CD4-positive, alpha-beta T cell treated with Interleukin-1 beta for 1 hour (primary cell): ENCODE measurements around the gene VPS13C.

Experiments
- DNase-seq, 2 donors: peaks; one replicate each; pipeline ENCODE4 v3.0.0-alpha.2; 2020 to 2022

Gene VPS13C, protein sequence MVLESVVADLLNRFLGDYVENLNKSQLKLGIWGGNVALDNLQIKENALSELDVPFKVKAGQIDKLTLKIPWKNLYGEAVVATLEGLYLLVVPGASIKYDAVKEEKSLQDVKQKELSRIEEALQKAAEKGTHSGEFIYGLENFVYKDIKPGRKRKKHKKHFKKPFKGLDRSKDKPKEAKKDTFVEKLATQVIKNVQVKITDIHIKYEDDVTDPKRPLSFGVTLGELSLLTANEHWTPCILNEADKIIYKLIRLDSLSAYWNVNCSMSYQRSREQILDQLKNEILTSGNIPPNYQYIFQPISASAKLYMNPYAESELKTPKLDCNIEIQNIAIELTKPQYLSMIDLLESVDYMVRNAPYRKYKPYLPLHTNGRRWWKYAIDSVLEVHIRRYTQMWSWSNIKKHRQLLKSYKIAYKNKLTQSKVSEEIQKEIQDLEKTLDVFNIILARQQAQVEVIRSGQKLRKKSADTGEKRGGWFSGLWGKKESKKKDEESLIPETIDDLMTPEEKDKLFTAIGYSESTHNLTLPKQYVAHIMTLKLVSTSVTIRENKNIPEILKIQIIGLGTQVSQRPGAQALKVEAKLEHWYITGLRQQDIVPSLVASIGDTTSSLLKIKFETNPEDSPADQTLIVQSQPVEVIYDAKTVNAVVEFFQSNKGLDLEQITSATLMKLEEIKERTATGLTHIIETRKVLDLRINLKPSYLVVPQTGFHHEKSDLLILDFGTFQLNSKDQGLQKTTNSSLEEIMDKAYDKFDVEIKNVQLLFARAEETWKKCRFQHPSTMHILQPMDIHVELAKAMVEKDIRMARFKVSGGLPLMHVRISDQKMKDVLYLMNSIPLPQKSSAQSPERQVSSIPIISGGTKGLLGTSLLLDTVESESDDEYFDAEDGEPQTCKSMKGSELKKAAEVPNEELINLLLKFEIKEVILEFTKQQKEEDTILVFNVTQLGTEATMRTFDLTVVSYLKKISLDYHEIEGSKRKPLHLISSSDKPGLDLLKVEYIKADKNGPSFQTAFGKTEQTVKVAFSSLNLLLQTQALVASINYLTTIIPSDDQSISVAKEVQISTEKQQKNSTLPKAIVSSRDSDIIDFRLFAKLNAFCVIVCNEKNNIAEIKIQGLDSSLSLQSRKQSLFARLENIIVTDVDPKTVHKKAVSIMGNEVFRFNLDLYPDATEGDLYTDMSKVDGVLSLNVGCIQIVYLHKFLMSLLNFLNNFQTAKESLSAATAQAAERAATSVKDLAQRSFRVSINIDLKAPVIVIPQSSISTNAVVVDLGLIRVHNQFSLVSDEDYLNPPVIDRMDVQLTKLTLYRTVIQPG (N-terminal part only)

DNA sequence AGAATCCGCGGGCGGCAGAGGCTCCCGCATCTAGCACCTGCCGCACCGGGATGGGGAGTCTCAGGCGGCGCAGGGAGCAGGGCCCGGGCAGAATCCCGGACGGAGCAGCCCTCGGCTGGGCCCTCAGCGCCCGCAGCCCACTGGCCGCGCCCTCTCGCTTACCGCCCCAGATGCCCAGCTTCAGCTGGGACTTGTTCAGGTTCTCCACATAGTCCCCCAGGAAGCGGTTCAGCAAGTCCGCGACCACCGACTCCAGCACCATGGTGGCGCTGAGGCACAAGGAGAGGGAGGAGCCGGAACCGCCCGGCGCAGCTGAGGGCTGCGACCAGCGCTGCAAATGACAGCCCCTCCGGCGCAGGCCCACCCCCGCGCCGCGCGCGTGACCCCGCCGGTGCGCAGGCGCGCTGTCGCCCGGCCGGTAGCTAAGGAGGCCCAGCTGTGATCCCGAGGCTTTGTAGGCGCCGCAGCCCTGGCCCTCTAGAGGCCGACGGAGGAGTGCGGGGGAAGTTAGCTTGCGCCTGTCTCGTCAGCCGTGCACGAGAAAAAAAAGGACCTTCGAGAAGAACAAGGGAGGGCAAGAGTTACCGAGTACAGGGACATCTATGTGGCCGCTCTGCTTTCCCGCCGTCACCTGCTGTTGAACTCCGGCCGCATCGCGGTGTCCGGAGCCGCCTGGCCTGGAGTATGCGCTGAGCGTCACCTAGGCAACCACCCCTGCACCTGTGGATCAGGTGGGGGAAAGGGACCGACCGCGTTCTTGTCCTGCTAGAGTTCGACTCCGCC is at the start of gene VPS13C:
Gene VPS13C, minus strand, starts transcription at position 335 of the 783 bp plus-strand sequence. Its CDS starts 73 bp downstream, at position 262.
- peak; percentile 93 to 95 for DNase-seq

DNA sequence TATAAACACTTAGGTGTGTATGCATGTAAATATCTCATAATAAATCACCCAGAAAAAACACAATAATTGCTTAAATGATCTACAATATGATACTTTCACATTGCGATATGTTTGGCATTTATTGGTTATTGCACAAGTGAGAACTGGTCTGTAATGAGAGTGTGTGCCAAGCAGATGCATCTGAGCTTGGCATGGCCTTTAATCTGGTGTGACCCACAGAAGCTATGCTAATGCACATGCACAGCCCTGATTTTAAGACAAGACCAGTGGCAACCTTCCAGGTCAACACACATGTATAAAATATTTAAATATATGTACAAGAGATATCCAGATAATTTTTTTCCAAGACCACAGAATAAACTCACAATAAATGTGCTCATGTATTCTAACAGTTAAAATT is 49.2 kb upstream of the VPS13C start:
- no peak for DNase-seq

DNA sequence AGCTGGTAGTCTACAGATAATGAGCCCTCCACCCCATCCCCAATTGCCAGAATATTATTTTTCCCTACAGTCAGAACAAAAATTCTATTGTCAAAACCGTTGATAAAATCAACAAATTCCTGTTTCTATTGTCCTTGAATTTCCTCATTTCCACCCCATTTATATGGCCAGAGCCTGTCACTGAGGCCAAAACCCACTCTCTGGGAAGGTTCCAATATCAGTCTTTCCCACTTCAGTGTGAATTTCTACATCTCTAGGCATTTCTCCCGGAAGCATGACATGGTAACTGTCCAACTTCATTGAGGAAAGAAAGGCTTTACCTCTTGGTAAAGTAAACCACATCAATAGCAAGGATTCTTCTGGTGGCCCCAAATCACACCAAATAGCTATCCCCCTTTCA is 48.2 kb upstream of the VPS13C start:
- DNase-seq: no peak

DNA sequence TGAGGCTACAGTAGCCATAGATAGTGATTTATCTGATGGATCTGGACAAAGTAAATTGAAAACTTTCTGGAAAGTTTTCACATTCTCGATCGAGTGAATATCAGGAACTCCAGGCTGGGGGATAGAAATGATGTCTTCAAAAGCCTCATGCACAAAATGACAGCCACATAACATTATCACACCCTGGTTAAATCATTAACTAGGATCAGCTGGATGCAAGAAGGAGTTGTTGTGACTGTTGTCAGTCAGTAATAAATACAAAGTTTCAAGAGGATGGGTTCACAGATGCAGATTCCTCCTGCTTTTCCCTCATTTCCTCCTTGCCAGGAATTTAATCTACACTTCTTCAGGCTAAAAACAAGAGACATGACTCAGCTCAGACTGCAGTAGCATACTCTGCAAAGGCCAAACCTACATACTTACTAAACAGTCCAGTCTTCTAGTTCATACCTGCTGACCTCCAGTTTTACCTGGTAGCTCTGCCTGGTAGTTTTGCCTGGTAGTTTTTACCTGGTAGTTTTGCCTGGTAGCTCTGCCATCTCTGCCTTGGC is 47.4 kb upstream of the VPS13C start:
- DNase-seq: no peak

DNA sequence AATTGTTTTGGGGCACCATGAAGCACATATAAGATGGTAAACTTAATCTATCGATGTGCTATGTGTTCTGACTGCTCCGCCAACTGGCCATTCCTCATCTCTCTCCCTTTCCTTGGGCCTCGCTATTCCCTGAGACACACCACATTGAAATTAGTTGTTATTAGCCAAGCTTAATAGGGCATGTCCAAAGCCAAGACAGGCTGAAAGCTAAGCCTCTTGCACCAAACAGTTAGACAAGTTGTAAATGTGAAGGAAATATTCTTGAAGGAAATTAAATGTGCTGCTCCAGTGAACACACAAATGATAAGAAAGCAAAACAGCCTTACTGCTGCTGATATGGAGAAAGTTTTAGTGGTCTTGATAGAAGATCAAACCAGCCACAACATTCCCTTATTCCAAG is 45.8 kb upstream of the VPS13C start:
- no peak for DNase-seq

DNA sequence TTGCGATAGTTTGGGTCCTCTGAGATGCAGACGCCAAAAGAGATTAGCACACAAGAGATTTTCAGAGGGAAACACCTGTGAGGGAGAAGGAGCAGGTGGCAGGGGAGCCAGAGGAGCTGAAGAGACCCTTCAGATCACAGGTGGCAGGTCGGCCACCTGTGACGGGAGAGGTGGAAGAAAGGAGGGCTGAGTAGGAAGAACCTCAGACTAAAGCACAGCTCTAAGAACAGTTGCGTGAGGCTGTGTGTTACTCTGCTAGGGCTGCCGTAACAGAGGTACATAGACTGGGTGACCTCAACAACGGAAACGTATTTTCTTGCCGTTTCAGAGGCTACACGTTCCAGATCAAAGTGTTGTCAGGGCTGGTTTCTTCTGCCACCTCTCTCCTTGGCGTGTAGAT is 45.0 kb upstream of the VPS13C start:
- DNase-seq: no peak

DNA sequence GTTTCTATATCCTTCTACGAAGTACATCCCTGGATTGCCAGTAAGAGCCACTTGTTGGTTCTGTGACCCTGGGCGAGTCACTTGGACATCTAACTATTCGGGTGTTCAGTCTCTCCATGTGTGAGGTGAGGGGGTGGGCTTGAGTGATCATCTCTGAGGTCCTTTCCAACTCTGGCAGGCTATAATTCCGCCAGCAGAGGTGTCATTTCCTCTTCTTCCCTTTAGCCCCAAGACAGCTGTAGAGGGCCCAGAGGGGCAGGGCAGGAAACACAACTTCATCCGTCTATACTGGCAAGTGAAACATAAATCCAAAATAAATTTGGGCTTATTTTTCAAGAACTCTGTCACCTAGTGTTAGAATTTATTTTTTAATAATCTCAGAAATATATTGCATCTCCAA is 44.6 kb upstream of the VPS13C start:
- DNase-seq: no peak

DNA sequence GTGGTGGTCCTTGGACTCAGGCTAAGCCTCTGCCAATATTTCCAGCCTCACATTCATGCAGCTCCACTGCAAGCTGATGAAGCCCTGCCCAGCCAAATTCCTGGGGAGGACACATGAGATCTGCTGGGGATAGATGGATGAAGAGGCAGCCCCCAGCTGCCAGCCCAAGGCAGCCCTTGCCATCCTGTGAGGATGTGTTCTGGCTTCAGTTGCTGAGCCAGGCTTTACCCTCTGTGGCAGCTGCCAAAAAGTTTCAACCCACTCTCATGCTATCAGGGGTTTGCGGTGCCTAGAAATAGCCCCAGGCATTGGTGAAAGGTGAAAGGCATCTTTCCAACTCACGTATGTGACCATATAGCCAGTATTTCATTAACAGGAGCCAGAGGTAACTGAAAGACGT is 44.2 kb upstream of the VPS13C start:
- no peak for DNase-seq

DNA sequence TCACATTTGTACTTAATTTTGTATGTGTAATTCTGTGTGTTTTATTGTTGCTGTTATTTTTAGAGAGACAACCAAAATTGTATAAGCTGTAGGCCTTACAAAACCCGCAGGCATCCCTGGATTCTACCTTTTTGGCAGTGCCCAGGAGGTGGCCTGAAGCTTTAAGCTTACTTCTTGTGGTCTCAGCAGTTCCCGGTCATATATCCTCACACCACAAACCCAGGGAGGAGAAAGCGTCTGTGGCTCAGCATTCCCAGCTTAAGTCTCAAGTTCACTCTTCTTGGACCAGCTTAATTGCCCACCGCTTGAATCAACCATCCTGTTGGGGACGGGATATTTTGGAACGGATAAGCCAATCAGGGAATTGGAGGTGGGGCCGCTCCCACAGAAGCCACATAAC is 43.2 kb upstream of the VPS13C start:
- no peak for DNase-seq

DNA sequence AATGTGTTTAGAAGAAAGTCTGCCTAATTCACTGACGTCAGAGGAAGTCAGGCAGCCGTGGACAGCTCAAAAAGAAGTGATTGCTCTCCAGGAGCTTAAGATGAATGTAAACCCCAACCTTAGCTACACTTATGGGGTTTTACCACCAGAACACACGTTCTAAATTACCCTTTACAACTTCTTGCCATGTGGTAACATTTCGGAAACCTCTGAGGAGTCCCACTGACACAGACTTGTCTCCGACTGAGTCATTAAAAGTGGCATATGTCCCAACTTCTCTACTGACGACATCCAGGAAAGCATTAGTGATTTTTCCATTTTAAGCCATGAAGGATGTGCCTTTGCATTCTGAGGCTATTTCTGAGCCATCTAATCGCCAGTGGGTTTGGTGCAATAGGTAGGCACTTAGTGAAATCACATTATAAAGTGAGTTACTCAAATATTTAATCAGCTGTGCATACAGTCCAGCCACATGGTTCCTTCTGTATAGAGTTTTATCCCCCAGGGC is 38.9 kb upstream of the VPS13C start:
- no peak for DNase-seq

DNA sequence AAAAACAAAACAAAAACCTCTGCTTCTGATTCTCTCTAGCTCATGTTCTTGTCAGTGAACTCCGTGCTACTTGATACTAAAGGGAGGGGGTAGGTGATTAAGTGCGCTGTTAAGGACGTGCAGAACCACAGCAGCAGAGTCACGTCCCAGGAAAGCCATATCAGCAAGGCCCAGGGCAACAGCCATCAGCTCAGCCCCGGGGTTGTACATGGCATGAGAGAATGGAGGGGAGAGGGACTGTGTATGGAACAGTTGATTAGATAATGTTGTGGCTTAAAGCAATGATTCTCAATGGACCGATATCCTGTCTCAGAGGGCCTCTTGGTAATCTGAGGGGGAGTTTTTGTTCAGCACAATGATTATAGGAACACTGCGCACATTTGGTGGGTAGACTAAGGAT is 34.1 kb upstream of the VPS13C start:
- DNase-seq: no peak

DNA sequence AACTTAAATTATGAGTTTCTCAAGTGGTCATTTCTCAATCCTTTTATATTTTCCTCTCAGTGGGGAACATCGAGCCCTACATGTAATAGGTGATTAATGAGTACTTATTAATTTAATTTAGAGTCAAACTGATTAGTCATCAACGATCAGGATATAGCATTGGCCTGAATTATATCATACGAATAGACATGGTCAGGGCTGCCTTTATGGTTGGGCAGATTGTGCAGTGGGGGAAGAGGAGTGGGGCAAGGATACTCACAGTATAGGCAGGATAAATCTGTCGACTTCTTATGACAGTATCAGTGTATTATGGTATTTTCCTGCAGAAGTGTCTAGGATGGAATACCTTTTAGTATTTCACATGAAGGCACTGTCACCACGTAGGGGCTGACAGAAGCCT is 33.6 kb upstream of the VPS13C start:
- no peak for DNase-seq

DNA sequence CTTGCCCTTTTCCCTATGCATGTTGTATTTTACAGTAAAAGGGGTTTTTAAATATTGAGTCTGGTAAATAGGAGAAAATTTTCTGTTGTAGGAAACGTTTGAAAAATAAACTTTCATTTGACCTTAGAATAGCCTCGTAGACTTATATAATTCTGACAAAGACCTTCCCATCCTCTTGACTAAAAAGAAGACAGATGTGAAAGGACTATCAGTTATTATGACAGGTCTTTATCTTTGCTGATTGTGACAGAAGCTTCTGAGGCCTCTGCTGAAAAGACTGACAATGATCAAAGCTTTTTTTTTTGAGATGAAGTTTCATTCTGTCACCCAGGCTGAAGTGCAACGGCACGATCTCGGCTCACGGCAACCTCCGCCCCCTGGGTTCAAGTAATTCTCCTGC is 30.7 kb upstream of the VPS13C start:
- DNase-seq: no peak

DNA sequence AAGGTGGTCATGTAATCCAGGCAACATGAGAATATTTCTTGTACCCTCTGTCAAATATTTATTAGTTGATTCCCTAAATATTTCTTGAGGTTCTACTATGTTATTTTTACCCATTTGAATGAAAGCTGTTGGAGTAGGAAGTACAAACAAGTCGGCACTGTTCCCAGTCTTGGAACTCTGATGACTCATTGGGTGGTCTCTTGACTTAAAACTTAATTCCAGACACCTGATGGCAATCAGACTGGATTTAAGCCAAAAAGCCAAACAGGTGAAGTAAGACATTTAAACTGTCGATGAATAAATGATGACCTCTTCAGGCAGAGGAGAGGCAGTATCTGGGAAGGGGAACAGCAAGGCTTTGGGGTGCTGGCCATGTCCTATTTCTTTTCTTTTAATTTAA is 29.4 kb upstream of the VPS13C start:
- DNase-seq: no peak

DNA sequence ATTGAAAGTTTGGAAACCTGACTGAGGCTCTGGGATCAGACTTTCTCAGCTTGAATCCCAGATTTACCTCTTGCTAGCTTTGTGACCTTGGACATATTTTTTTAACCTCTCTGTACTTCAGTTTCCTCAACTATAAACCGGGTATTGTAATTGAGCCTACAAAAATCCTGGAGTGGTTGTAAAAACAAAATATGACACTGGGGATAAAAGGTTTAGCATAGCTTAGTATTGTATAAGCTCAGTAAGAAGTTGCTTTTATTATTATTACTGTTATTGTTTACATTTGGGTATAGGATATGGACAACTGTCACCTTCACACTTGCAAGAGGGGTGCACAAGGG is 28.1 kb upstream of the VPS13C start:
- no peak for DNase-seq

DNA sequence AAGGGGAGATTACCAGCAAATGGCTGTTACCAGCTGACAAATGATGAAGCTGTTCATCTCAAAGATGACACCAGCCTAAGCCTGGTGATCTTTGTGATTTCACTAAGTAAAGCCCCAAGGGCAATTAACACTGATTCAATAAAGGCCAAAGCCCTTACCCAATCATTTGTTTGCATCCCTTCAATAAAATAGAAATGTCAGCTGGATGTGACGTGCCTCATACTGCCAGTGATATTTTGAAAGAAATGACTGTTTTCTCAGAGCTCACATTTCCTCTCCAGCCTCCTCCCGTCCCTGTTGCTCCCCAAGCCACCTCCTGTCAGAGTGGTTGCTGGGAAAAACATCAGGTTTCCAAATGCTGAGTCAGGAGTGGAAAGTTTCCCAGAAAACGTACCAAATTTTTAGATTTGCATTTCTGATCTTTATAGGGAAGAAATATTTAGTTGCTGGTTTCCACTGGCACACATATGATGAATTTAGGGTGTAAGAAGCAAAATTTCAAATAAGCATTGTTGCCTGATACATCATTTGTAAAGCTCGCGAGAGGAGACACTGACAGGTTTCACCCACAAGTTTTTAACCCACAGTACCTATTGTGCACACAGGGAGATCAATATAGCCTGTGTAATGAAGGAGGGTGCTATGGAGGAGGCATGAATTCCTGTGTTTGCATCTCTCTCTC is 27.6 kb upstream of the VPS13C start:
- no peak for DNase-seq

DNA sequence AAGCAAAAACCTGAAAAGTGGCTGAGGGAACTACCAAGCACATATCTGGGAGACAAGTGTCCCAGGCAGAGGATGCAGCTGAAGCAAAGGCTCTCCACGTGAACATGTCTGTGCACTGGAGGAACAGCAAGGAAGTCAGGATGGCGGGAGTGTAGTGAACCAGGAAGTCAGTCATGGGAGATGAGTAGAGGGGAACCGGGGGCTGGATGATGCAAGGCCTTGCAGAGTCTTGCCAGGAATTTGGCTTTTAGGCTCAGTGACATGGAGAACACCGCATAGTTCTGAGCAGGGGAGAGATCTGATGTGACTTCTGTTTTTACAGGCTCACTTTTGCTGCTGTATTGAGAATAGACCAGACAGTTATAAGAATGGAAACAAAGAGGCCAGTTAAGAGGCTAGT is 25.5 kb upstream of the VPS13C start:
- no peak for DNase-seq

DNA sequence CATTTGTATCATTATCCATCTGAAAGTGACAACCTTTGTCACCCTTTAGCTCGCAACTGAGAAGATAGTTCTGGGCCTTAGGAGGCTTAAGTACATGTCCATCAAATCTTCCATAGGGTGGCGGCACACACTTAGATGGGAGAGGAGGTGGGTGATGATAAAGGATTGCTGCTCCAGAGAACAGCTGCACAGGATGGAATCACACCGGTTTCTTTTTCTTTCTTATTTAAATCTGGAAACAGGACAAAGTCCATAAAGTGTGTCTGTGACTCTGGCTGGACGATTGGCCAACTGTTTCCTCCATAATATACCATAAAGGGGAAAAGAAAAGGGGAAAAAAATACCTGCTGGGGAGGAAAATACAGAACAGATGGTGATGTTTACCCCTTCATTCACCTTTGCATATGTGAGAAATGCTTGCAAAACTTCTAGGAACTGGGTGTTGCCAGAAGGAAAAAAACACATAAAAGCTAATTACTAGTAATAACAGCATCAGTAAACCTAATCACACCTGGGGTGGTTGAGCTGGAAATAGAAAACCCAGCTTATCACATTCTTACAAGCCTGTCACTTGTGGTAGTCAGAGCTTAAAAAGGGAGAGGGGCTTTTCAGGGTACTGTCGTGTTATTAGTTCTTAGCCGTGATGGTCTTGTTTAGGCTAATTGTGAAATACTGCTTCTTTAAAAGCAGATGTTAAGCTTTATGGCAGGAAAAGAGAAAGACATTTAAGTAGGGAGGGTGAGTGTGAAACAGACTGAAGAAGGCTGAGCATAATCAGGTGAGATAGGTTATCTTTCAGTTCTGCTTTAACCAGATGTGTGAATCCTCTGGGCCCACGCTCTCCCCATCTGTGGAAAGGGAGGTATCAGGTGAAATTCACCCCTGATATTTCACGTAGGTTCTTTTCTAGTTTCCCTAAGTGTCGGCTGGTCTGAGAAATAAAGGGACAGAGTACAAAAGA is 23.2 kb upstream of the VPS13C start:
- no peak for DNase-seq

DNA sequence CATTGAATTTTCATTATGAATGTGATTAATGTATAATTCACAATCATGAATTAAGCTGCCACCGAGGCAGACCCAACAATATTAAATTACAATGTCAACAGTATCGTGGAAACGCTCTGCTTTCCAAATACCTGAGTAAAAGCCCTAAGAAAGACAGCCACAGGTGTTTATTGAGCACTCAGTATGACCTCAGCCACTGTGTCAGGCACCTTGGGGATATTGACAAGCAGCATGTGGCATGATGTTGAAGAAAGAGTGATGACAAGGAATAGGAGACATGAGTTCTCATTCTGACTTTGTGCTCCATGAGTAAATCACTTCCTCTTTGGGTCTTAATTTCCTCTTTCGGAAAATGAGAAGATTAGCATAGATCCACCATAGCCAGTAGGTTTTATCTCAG is 19.3 kb upstream of the VPS13C start:
- DNase-seq: no peak

DNA sequence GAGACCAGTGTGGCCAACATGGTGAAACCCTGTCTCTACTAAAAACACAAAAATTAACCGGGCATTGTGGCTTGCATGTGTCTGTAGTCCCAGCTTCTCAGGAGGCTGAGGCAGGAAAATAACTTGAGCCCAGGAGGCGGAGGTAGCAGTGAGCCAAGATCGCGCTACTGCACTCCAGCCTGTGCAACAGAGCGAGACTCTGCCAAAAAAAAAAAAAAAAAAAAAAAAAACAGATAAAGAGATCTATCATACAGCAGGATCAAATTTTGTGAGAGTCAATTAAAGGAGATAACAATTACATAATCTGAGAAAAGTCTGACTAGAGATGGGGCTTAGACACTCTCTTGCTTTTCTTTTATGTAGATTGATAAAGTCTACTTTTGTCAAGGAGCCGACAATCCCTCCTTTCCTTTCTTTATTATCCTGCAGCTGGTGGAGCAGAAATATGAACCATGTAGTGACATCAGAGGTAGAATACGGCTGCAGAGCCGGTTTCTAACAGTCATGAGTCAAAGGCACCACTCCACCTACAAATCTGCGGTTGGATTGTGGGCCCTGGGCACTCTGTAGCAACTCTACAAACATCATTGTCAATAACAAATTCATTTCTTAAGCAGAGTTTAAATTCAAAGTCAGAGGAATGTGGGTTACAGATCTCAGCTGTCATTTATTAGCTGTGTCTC is 15.5 kb upstream of the VPS13C start:
- DNase-seq: no peak
